ENCODE data around the gene LRRC8A.
"Not testable (repeated sequence)": the region's sequence is repeated elsewhere in the genome, so short reads cannot be mapped to it uniquely, and the experiment has no call there.

The LRRC8A gene

GRCh38 chr9:128845186-128845931 is 36.6 kb upstream of the LRRC8A start:
- Histone ChIP-seq H3K27me3 (no peaks in the 10 kb centered on the region), H4K20me1 (peaks cover 23% of the 10 kb centered on the region), H3K9ac (no peak overlapping the region), H3K4me3 (no peak overlapping the region), H3K9me3 (peaks cover 6% of the 10 kb centered on the region; the same call in 1 of the 2 replicates), H3K27ac (peak overlapping the region; percentile 58), H3K36me3 (peaks cover 30% of the 10 kb centered on the region), H3K4me2 (peak overlapping the region; percentile 73), H3K4me1 (peaks cover 36% of the 10 kb centered on the region)
- no peak for TF ChIP-seq Cebpa-rat (IDR thresholded peaks at IDR 0.05)

- peaks cover 16% of the 10 kb centered on the region for H3K9me3 ChIP-seq
- H3K4me2 ChIP-seq, result peak overlapping the region; percentile 73
- H3K4me3 ChIP-seq, result no peak overlapping the region
- peak overlapping the region; percentile 58 for H3K27ac ChIP-seq
- H3K36me3 ChIP-seq, result peaks cover 25% of the 10 kb centered on the region
- H4K20me1 ChIP-seq, result peaks cover 23% of the 10 kb centered on the region
- H3K9ac ChIP-seq, result no peak overlapping the region
- H3K4me1 ChIP-seq, result peaks cover 33% of the 10 kb centered on the region
- H3K27me3 ChIP-seq, result no peaks in the 10 kb centered on the region
- TF ChIP-seq Cebpa-rat (IDR thresholded peaks at IDR 0.05), result no peak
Observed at GRCh38 chr9:128846680-128847030, 35.3 kb upstream of the LRRC8A start.

GRCh38 chr9:128847803-128848202 is 34.1 kb upstream of the LRRC8A start:
- Histone ChIP-seq H3K36me3 (peaks cover 14% of the 10 kb centered on the region), H3K27ac (no peak overlapping the region), H3K4me2 (no peak overlapping the region), H3K9ac (no peak overlapping the region), H4K20me1 (peaks cover 23% of the 10 kb centered on the region), H3K9me3 (peaks cover 16% of the 10 kb centered on the region), H3K27me3 (no peaks in the 10 kb centered on the region), H3K4me3 (no peak overlapping the region), H3K4me1 (peaks cover 30% of the 10 kb centered on the region)
- TF ChIP-seq Cebpa-rat (IDR thresholded peaks at IDR 0.05), result no peak

GRCh38 chr9:128851024-128851423 is 30.9 kb upstream of the LRRC8A start:
- peaks cover 16% of the 10 kb centered on the region for H3K9me3 ChIP-seq
- peaks cover 15% of the 10 kb centered on the region for H3K4me1 ChIP-seq
- not testable (repeated sequence) for H3K9ac ChIP-seq, H3K4me2 ChIP-seq, H3K36me3 ChIP-seq, H3K27ac ChIP-seq, H3K4me3 ChIP-seq, H3K27me3 ChIP-seq
- peaks cover 13% of the 10 kb centered on the region for H4K20me1 ChIP-seq

GRCh38 chr9:128851779-128852600 is 29.9 kb upstream of the LRRC8A start:
- H3K36me3 ChIP-seq, H3K27ac ChIP-seq, H3K4me2 ChIP-seq, H3K27me3 ChIP-seq, H3K9ac ChIP-seq, H3K4me1 ChIP-seq, H4K20me1 ChIP-seq, H3K4me3 ChIP-seq: not testable (repeated sequence)
- peaks cover 16% of the 10 kb centered on the region for H3K9me3 ChIP-seq

- H3K4me2 ChIP-seq, result not testable (repeated sequence)
Observed at GRCh38 chr9:128852646-128853045, 29.3 kb upstream of the LRRC8A start.

GRCh38 chr9:128854454-128854853 is 27.5 kb upstream of the LRRC8A start:
- H3K27me3 ChIP-seq, H3K4me3 ChIP-seq, H3K4me2 ChIP-seq, H3K27ac ChIP-seq, H3K36me3 ChIP-seq, H3K9ac ChIP-seq, H3K4me1 ChIP-seq, H4K20me1 ChIP-seq: not testable (repeated sequence)
- H3K9me3 ChIP-seq, result peaks cover 10% of the 10 kb centered on the region

More at GRCh38 chr9:128852646-128853045, 29.3 kb upstream of the LRRC8A start:
- H3K27me3 ChIP-seq, H4K20me1 ChIP-seq, H3K9ac ChIP-seq, H3K4me1 ChIP-seq, H3K36me3 ChIP-seq, H3K27ac ChIP-seq, H3K4me3 ChIP-seq: not testable (repeated sequence)
- peaks cover 16% of the 10 kb centered on the region for H3K9me3 ChIP-seq

GRCh38 chr9:128858476-128858875 is 23.5 kb upstream of the LRRC8A start:
- H3K36me3 ChIP-seq, H3K27me3 ChIP-seq, H3K4me3 ChIP-seq, H3K4me2 ChIP-seq, H4K20me1 ChIP-seq, H3K4me1 ChIP-seq, H3K9me3 ChIP-seq, H3K27ac ChIP-seq, H3K9ac ChIP-seq: not testable (repeated sequence)

- Histone ChIP-seq H4K20me1 (no peaks in the 10 kb centered on the region), H3K9ac (no peak overlapping the region), H3K4me2 (no peak overlapping the region), H3K27me3 (no peaks in the 10 kb centered on the region), H3K4me3 (no peak overlapping the region), H3K36me3 (0 out of 2 replicates have a peak, but pooled peaks cover 5% of the 10 kb centered on the region), H3K27ac (no peak overlapping the region), H3K4me1 (peaks cover 4% of the 10 kb centered on the region; the same call in 1 of the 2 replicates), H3K9me3 (no peaks in the 10 kb centered on the region)
- TF ChIP-seq Cebpa-rat (IDR thresholded peaks at IDR 0.05), result no peak
Observed at GRCh38 chr9:128860937-128861336, 21.0 kb upstream of the LRRC8A start.

- H3K4me2 ChIP-seq, result no peak overlapping the region
- H4K20me1 ChIP-seq, result no peaks in the 10 kb centered on the region
- H3K9me3 ChIP-seq, result no peaks in the 10 kb centered on the region
- peaks cover 4% of the 10 kb centered on the region; the same call in 1 of the 2 replicates for H3K4me1 ChIP-seq
- H3K9ac ChIP-seq, result no peak overlapping the region
- no peak for TF ChIP-seq Cebpa-rat (IDR thresholded peaks at IDR 0.05)
- 0 out of 2 replicates have a peak, but pooled peaks cover 5% of the 10 kb centered on the region for H3K36me3 ChIP-seq
- no peaks in the 10 kb centered on the region for H3K27me3 ChIP-seq
- H3K4me3 ChIP-seq, result no peak overlapping the region
- H3K27ac ChIP-seq, result no peak overlapping the region
Observed at GRCh38 chr9:128861501-128861900, 20.4 kb upstream of the LRRC8A start.
